Measurements from ENCODE around the gene FLOT1.
A peak's percentile ranks its signal among the peaks of the same experiment; 100 is the strongest.

Gene FLOT1

GRCh38 chr6:30687659-30688431 lies 54.6 kb downstream of the FLOT1 start:
- no peaks in the 10 kb centered on the region for H3K9me3 Mint-ChIP-seq
- H3K36me3 Mint-ChIP-seq, result peaks cover 29% of the 10 kb centered on the region
- no peak for ATAC-seq
- peak overlapping the region; percentile 89 for H3K4me3 Mint-ChIP-seq
- H3K27ac Mint-ChIP-seq, result peak overlapping the region; percentile 86
- H3K27me3 Mint-ChIP-seq, result no peaks in the 10 kb centered on the region
- peaks cover 57% of the 10 kb centered on the region for H3K4me1 Mint-ChIP-seq

GRCh38 chr6:30686908-30687658 lies 55.4 kb downstream of the FLOT1 start:
- H3K27me3 Mint-ChIP-seq, result no peaks in the 10 kb centered on the region
- ATAC-seq, result peak; percentile 77
- H3K36me3 Mint-ChIP-seq, result peaks cover 37% of the 10 kb centered on the region
- peak overlapping the region; percentile 89 for H3K4me3 Mint-ChIP-seq
- no peaks in the 10 kb centered on the region for H3K9me3 Mint-ChIP-seq
- H3K4me1 Mint-ChIP-seq, result peaks cover 65% of the 10 kb centered on the region
- H3K27ac Mint-ChIP-seq, result peak overlapping the region; percentile 86

GRCh38 chr6:30686009-30686907 lies 56.2 kb downstream of the FLOT1 start, which contains the start of gene PPP1R18:
PPP1R18 (minus strand) TSS chr6:30686645; CDS start chr6:30686018, 627 bp downstream.
- Mint-ChIP-seq H3K4me3 (peak within 1 kb of the TSS; percentile 89), H3K4me1 (peaks cover 66% of the 10 kb centered on the region), H3K36me3 (peaks cover 45% of the 10 kb centered on the region), H3K27me3 (no peaks in the 10 kb centered on the region), H3K27ac (peak within 1 kb of the TSS; percentile 86), H3K9me3 (no peaks in the 10 kb centered on the region)
- ATAC-seq, result peak; percentile 60

- Mint-ChIP-seq H3K36me3 (peaks cover 51% of the 10 kb centered on the region), H3K9me3 (no peaks in the 10 kb centered on the region), H3K4me1 (peaks cover 68% of the 10 kb centered on the region), H3K27ac (peak overlapping the region; percentile 86), H3K27me3 (no peaks in the 10 kb centered on the region), H3K4me3 (peak overlapping the region; percentile 89)
- no peak for ATAC-seq
These were observed 57.1 kb downstream of the FLOT1 start for GRCh38 chr6:30685157-30686008.

GRCh38 chr6:30684386-30685156 lies 57.9 kb downstream of the FLOT1 start:
- Mint-ChIP-seq H3K27ac (peak overlapping the region; percentile 86), H3K36me3 (peaks cover 57% of the 10 kb centered on the region), H3K27me3 (no peaks in the 10 kb centered on the region), H3K4me3 (peak overlapping the region; percentile 89), H3K4me1 (peaks cover 68% of the 10 kb centered on the region), H3K9me3 (no peaks in the 10 kb centered on the region)
- no peak for ATAC-seq

- Mint-ChIP-seq H3K4me3 (peak overlapping the region; percentile 89), H3K4me1 (peaks cover 68% of the 10 kb centered on the region), H3K27ac (peak overlapping the region; percentile 86), H3K36me3 (peaks cover 61% of the 10 kb centered on the region), H3K9me3 (no peaks in the 10 kb centered on the region), H3K27me3 (no peaks in the 10 kb centered on the region)
- ATAC-seq, result no peak
These were observed 58.5 kb downstream of the FLOT1 start for GRCh38 chr6:30683980-30684338.

GRCh38 chr6:30683183-30683979 lies 59.1 kb downstream of the FLOT1 start:
- no peak for ATAC-seq
- peaks cover 65% of the 10 kb centered on the region for H3K36me3 Mint-ChIP-seq
- peaks cover 66% of the 10 kb centered on the region for H3K4me1 Mint-ChIP-seq
- no peaks in the 10 kb centered on the region for H3K9me3 Mint-ChIP-seq
- peak overlapping the region; percentile 89 for H3K4me3 Mint-ChIP-seq
- peak overlapping the region; percentile 86 for H3K27ac Mint-ChIP-seq
- H3K27me3 Mint-ChIP-seq, result no peaks in the 10 kb centered on the region

GRCh38 chr6:30682143-30683117 lies 60.1 kb downstream of the FLOT1 start:
- Mint-ChIP-seq H3K4me3 (peak overlapping the region; percentile 89), H3K27me3 (no peaks in the 10 kb centered on the region), H3K36me3 (peaks cover 65% of the 10 kb centered on the region), H3K4me1 (peaks cover 56% of the 10 kb centered on the region), H3K27ac (peak overlapping the region; percentile 86), H3K9me3 (no peaks in the 10 kb centered on the region)
- peak; percentile 75 for ATAC-seq

GRCh38 chr6:30681766-30682142 lies 60.7 kb downstream of the FLOT1 start:
- H3K9me3 Mint-ChIP-seq, result no peaks in the 10 kb centered on the region
- no peaks in the 10 kb centered on the region for H3K27me3 Mint-ChIP-seq
- peaks cover 70% of the 10 kb centered on the region for H3K36me3 Mint-ChIP-seq
- peak overlapping the region; percentile 86 for H3K27ac Mint-ChIP-seq
- no peak for ATAC-seq
- peak overlapping the region; percentile 89 for H3K4me3 Mint-ChIP-seq
- H3K4me1 Mint-ChIP-seq, result peaks cover 56% of the 10 kb centered on the region

- H3K36me3 Mint-ChIP-seq, result peaks cover 65% of the 10 kb centered on the region
- no peaks in the 10 kb centered on the region for H3K9me3 Mint-ChIP-seq
- H3K27me3 Mint-ChIP-seq, result no peaks in the 10 kb centered on the region
- H3K27ac Mint-ChIP-seq, result peak overlapping the region; percentile 86
- ATAC-seq, result no peak
- H3K4me1 Mint-ChIP-seq, result peaks cover 56% of the 10 kb centered on the region
- peak overlapping the region; percentile 89 for H3K4me3 Mint-ChIP-seq
These were observed 62.5 kb downstream of the FLOT1 start for GRCh38 chr6:30679765-30680535.

GRCh38 chr6:30678964-30679726 lies 63.3 kb downstream of the FLOT1 start:
- H3K27ac Mint-ChIP-seq, result peak overlapping the region; percentile 86
- no peaks in the 10 kb centered on the region for H3K9me3 Mint-ChIP-seq
- no peaks in the 10 kb centered on the region for H3K27me3 Mint-ChIP-seq
- H3K4me3 Mint-ChIP-seq, result peak overlapping the region; percentile 89
- H3K36me3 Mint-ChIP-seq, result peaks cover 58% of the 10 kb centered on the region
- ATAC-seq, result peak; percentile 70
- H3K4me1 Mint-ChIP-seq, result peaks cover 55% of the 10 kb centered on the region

All from stimulated activated memory B cell treated with anti-CD40 and anti-IgM and Interleukin-4, amounts not matched to agents 10 μg/mL and 1 μg/mL and 100 μg/mL, for 72 hours (primary cell).